BLaER1 (cell line): Measurements from ENCODE around the gene KCNK4.

Source experiments
- H3K27ac ChIP-seq: shearing (Covaris generic); formaldehyde crosslinking; 2 replicates; pipeline ENCODE4 v1.8.1; 2022
- H3K27me3 ChIP-seq: shearing (Covaris generic); formaldehyde crosslinking; 2 replicates; pipeline ENCODE4 v1.8.1; 2022
- H3K36me3 ChIP-seq: shearing (Covaris generic); formaldehyde crosslinking; 2 replicates; pipeline ENCODE4 v1.8.1; 2022
- H3K4me1 ChIP-seq: shearing (Covaris generic); formaldehyde crosslinking; 2 replicates; pipeline ENCODE4 v1.8.1; 2022
- H3K4me2 ChIP-seq: shearing (Covaris generic); formaldehyde crosslinking; 2 replicates; pipeline ENCODE4 v1.8.1; 2022
- H3K4me3 ChIP-seq: shearing (Covaris generic); formaldehyde crosslinking; 2 replicates; pipeline ENCODE4 v1.8.1; 2022
- H3K9ac ChIP-seq: shearing (Covaris generic); formaldehyde crosslinking; 2 replicates; pipeline ENCODE4 v1.8.1; 2022
- H3K9me3 ChIP-seq: shearing (Covaris generic); formaldehyde crosslinking; 2 replicates; pipeline ENCODE4 v1.8.1; 2022
- H4K20me1 ChIP-seq: shearing (Covaris generic); formaldehyde crosslinking; 2 replicates; pipeline ENCODE4 v1.8.1; 2022
- Cebpa-rat ChIP-seq: shearing (Covaris generic); IDR thresholded peaks from 2 replicates; pipeline ENCODE4 v1.8.1; 2022

The KCNK4 gene

GRCh38 chr11:64253043-64253442, 38.1 kb upstream of the KCNK4 start:
- H4K20me1 ChIP-seq, result peaks cover 33% of the 10 kb centered on the region
- H3K4me2 ChIP-seq, result peak overlapping the region; percentile 97
- TF ChIP-seq Cebpa-rat, result no peak
- H3K27me3 ChIP-seq, result no peaks in the 10 kb centered on the region
- peak overlapping the region; percentile 86; the same call in 1 of the 2 replicates for H3K9ac ChIP-seq
- peak overlapping the region; percentile 92 for H3K4me3 ChIP-seq
- no peak overlapping the region for H3K27ac ChIP-seq
- peaks cover 58% of the 10 kb centered on the region for H3K4me1 ChIP-seq
- no peaks in the 10 kb centered on the region for H3K9me3 ChIP-seq
- peaks cover 41% of the 10 kb centered on the region for H3K36me3 ChIP-seq

DNA sequence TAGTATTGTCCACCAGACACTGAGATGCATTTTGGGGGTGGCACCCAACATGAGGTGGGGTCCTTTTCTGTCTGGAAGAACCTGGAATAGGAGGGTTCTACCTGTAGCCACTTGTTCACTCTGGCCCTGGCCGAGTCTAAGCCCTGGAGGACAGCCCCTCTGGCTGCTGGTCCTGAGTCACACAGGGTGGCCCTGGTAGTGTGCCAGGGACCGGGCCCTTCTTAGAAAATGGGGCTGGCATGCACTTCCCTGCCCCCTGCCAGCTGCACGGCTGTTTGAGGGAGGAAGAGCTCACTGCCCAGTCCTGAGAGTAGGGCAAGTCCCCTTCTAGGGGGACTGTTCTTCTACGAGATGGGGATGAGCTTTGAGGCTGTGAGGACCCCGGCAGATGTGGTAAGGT, 37.6 kb upstream of the KCNK4 start:
- peak overlapping the region; percentile 45 for H3K27ac ChIP-seq
- peaks cover 45% of the 10 kb centered on the region for H3K36me3 ChIP-seq
- H3K9ac ChIP-seq, result peak overlapping the region; percentile 86; the same call in 1 of the 2 replicates
- no peaks in the 10 kb centered on the region for H3K27me3 ChIP-seq
- peak overlapping the region; percentile 92; the same call in 1 of the 2 replicates for H3K4me3 ChIP-seq
- H3K4me2 ChIP-seq, result peak overlapping the region; percentile 97
- H3K9me3 ChIP-seq, result no peaks in the 10 kb centered on the region
- peaks cover 54% of the 10 kb centered on the region for H3K4me1 ChIP-seq
- no peak for TF ChIP-seq Cebpa-rat
- H4K20me1 ChIP-seq, result peaks cover 33% of the 10 kb centered on the region

DNA sequence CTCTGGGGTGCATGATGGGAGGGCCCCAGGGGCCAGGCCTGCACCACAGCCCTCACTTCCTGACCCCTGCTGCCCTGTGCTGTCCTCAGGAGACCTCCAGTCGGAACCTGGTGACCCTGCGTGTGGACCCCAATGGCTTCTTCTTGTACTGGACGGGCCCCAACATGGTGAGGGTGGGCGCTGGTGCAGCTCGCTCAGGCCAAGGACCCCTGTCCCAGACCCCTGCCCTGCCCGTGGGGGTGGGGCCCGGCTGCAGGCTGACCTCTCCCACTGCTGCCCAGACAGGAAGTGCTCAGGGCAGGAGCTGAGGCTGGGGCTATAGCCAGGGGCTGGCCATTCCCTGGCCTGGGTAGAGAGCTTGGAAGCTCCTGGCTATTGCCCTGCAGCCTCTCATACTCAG, 36.8 kb upstream of the KCNK4 start:
- Histone ChIP-seq H3K36me3 (peaks cover 54% of the 10 kb centered on the region), H3K4me1 (peaks cover 46% of the 10 kb centered on the region), H3K27ac (peak overlapping the region; percentile 45; the same call in 1 of the 2 replicates), H3K27me3 (no peaks in the 10 kb centered on the region), H3K4me2 (peak overlapping the region; percentile 97), H3K9me3 (no peaks in the 10 kb centered on the region), H3K9ac (peak overlapping the region; percentile 86; the same call in 1 of the 2 replicates), H4K20me1 (peaks cover 33% of the 10 kb centered on the region), H3K4me3 (no peak overlapping the region)
- TF ChIP-seq Cebpa-rat, result no peak

DNA sequence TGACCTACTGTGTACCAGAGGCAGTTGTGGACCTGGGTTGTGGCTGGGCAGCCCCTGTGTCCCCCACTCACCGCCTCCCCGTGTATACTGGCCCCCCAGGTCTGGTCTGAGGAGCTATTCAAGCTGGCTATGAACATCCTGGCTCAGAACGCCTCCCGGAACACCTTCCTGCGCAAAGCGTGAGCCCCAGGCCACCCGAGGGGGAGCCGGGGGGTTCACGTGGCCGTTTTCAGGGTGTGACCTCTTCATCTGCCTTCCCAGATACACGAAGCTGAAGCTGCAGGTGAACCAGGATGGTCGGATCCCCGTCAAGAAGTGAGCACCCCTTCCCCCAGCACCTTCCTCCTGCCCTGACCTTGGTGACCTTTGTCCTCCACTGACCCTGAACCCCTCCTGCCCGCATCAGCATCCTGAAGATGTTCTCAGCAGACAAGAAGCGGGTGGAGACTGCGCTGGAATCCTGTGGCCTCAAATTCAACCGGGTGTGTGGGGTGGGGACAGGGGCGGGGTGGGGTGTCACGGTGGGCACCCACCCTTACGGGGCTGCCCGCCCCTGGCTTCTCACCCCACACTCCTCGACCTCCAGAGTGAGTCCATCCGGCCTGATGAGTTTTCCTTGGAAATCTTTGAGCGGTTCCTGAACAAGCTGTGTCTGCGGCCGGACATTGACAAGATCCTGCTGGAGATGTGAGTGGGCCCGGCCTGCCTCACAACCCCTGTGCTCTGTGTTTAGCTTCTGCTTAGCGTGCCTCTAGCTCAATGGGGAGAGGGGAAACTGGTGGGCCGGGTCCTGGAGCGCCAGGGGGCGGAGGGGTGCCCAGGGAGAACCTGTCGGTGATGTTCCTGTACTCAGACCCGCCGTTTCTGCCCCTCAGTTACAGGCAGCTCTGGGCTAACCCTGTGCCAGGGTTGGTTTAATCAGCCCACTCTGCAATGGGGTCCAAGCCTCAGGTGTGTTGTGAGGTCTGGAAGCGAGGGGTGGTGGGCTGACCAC, 35.7 kb upstream of the KCNK4 start:
- Histone ChIP-seq H3K9ac (no peak overlapping the region), H3K36me3 (peaks cover 65% of the 10 kb centered on the region), H3K9me3 (no peaks in the 10 kb centered on the region), H3K4me1 (peaks cover 35% of the 10 kb centered on the region), H4K20me1 (peaks cover 33% of the 10 kb centered on the region), H3K4me2 (no peak overlapping the region), H3K4me3 (no peak overlapping the region), H3K27ac (no peak overlapping the region), H3K27me3 (no peaks in the 10 kb centered on the region)
- no peak for TF ChIP-seq Cebpa-rat

DNA sequence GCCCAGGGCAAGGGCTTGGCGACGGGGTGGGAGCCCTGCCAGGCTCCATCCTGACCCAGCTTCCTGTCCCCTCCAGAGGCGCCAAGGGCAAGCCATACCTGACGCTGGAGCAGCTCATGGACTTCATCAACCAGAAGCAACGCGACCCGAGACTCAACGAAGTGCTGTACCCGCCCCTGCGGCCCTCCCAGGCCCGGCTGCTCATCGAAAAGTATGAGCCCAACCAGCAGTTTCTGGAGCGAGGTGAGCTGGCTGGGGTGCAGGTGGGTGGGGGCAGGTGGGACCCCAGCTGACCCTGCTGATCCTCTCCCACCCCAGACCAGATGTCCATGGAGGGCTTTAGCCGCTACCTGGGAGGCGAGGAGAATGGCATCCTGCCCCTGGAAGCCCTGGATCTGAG, 34.8 kb upstream of the KCNK4 start:
- peaks cover 71% of the 10 kb centered on the region for H3K36me3 ChIP-seq
- no peak overlapping the region for H3K4me2 ChIP-seq
- no peak overlapping the region for H3K9ac ChIP-seq
- H4K20me1 ChIP-seq, result peaks cover 33% of the 10 kb centered on the region
- no peaks in the 10 kb centered on the region for H3K9me3 ChIP-seq
- no peaks in the 10 kb centered on the region for H3K27me3 ChIP-seq
- no peak overlapping the region for H3K27ac ChIP-seq
- no peak for TF ChIP-seq Cebpa-rat
- peaks cover 28% of the 10 kb centered on the region for H3K4me1 ChIP-seq
- H3K4me3 ChIP-seq, result no peak overlapping the region

- Histone ChIP-seq H3K4me2 (no peak overlapping the region), H3K27ac (no peak overlapping the region), H3K9ac (no peak overlapping the region), H3K4me1 (peaks cover 19% of the 10 kb centered on the region), H3K27me3 (no peaks in the 10 kb centered on the region), H3K36me3 (peaks cover 92% of the 10 kb centered on the region), H3K4me3 (no peak overlapping the region), H3K9me3 (no peaks in the 10 kb centered on the region), H4K20me1 (peaks cover 18% of the 10 kb centered on the region)
- TF ChIP-seq Cebpa-rat, result no peak
Measured at GRCh38 chr11:64258356-64258755, 32.7 kb upstream of the KCNK4 start.

- Histone ChIP-seq H3K36me3 (peaks cover 98% of the 10 kb centered on the region), H3K4me2 (no peak overlapping the region), H3K27me3 (no peaks in the 10 kb centered on the region), H3K9me3 (no peaks in the 10 kb centered on the region), H4K20me1 (peaks cover 11% of the 10 kb centered on the region), H3K4me3 (no peak overlapping the region), H3K4me1 (peaks cover 19% of the 10 kb centered on the region), H3K9ac (no peak overlapping the region), H3K27ac (no peak overlapping the region)
- no peak for TF ChIP-seq Cebpa-rat
Measured at GRCh38 chr11:64258946-64259532, 32.1 kb upstream of the KCNK4 start.

DNA sequence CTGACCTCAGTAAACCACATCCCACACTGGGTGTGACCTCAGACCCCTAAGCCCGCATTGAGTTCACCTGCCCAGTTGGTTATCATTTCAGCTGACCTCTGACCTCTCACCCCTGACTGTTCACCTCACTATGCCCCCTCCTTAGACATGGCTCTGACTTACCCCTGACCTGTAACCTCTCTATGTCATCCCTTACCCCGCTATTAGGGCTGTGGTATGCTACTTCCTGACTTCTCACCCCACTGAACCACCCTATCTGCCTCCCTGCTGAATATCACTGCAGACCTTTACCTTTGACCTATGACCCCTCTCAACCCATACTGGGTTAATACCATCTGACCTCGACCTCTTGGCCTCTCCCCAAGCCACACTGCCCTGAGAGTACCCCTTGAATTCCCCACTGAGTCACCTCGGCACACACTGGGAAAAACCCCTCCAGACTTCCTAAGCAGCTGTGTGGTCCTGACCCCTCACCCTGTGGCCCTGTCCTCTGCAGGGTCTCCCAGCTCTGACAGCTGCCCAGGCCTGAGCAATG, 31.5 kb upstream of the KCNK4 start:
- peaks cover 96% of the 10 kb centered on the region for H3K36me3 ChIP-seq
- no peaks in the 10 kb centered on the region for H3K27me3 ChIP-seq
- H4K20me1 ChIP-seq, result peaks cover 5% of the 10 kb centered on the region; the same call in 1 of the 2 replicates
- H3K9ac ChIP-seq, result no peak overlapping the region
- TF ChIP-seq Cebpa-rat, result no peak
- H3K9me3 ChIP-seq, result no peaks in the 10 kb centered on the region
- H3K4me3 ChIP-seq, result no peak overlapping the region
- no peak overlapping the region for H3K27ac ChIP-seq
- H3K4me1 ChIP-seq, result peaks cover 20% of the 10 kb centered on the region
- no peak overlapping the region for H3K4me2 ChIP-seq

GRCh38 chr11:64260147-64260708, 30.9 kb upstream of the KCNK4 start:
- peaks cover 26% of the 10 kb centered on the region for H3K4me1 ChIP-seq
- H3K9me3 ChIP-seq, result no peaks in the 10 kb centered on the region
- H3K27ac ChIP-seq, result no peak overlapping the region
- TF ChIP-seq Cebpa-rat, result no peak
- H3K4me3 ChIP-seq, result no peak overlapping the region
- no peak overlapping the region for H3K9ac ChIP-seq
- H3K4me2 ChIP-seq, result no peak overlapping the region
- no peaks in the 10 kb centered on the region; the same call in 1 of the 2 replicates for H4K20me1 ChIP-seq
- no peaks in the 10 kb centered on the region for H3K27me3 ChIP-seq
- peaks cover 92% of the 10 kb centered on the region for H3K36me3 ChIP-seq
